A673 (cell line): ENCODE results near the gene GRIN2A.

Experiments used
- EZH2 ChIP-seq: fragments of 200-600 bp; sonication (generic); IDR thresholded peaks from 2 replicates; pipeline ENCODE4 v1.6.1; 2017; ENCODE audit warnings: borderline replicate concordance, low read depth, mild to moderate bottlenecking, mixed read lengths, antibody characterized with exemption, low read length; ENCODE audit not compliant: poor library complexity, severe bottlenecking
- TF ChIP-seq, protein P1 (sequence below): fragments of 300-800, 200-600 bp; sonication (generic); conservative IDR thresholded peaks from 2 replicates; pipeline ENCODE4 v1.5.1; 2017; ENCODE audit warnings: low read depth, mild to moderate bottlenecking, antibody characterized with exemption, low read length, moderate library complexity, mixed read lengths

GRCh38 chr16:10224850-10225249, 42.6 kb upstream of the GRIN2A start:
- TF ChIP-seq, protein P1, sequence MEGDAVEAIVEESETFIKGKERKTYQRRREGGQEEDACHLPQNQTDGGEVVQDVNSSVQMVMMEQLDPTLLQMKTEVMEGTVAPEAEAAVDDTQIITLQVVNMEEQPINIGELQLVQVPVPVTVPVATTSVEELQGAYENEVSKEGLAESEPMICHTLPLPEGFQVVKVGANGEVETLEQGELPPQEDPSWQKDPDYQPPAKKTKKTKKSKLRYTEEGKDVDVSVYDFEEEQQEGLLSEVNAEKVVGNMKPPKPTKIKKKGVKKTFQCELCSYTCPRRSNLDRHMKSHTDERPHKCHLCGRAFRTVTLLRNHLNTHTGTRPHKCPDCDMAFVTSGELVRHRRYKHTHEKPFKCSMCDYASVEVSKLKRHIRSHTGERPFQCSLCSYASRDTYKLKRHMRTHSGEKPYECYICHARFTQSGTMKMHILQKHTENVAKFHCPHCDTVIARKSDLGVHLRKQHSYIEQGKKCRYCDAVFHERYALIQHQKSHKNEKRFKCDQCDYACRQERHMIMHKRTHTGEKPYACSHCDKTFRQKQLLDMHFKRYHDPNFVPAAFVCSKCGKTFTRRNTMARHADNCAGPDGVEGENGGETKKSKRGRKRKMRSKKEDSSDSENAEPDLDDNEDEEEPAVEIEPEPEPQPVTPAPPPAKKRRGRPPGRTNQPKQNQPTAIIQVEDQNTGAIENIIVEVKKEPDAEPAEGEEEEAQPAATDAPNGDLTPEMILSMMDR: no peak
- no peak for TF ChIP-seq EZH2
